HG02759 (cell line): ENCODE measurements around the gene ARHGEF6.
"Not testable (repeated sequence)": the region's sequence is repeated elsewhere in the genome, so short reads cannot be mapped to it uniquely, and the experiment has no call there.

ENCODE experiments used
- ATAC-seq: cut with Tn5 transposase; IDR thresholded peaks from one replicate; pipeline ENCODE4 v1.9.1; 2021; ENCODE audit warnings: mild to moderate bottlenecking, moderate library complexity; ENCODE audit not compliant: unreplicated experiment

ARHGEF6 gene

DNA sequence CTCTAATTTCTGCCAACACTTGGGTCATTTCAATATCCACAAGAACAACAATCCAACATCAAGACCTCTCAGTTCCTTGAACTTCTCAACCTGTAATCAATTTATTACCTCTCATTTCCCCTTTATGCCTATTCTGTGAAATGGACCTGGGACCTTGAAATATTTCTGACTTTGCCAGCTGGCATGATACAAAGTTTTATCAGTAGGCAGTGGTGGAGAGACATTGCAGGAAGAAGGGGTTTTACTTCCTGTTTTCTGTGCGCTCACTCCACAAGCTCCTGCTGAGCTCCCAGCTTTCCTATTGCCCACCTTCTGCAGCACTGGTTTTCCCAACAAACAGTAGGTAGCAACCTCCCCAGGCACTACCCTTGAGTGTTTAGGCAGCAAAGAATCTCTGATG, 3.5 kb upstream of the ARHGEF6 start:
- no peak for ATAC-seq

DNA sequence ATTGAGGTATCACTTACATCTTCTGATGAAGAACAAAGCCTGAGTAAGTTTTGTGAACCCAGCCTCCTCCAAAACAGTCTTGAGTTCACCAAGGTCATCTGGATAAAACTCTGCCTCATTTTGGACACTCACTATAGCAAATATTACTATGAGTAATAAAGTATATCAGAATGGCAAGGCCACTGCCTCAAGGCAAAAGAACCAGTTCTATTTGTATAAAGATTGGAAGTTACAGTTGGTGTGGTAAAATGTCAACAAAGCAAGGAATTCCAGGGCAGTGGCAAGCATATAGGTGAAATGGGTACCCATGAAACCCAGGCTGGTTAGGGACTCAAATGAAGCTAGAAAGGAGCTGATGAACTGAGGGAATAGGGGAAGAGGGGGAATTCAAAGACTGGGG, 2.4 kb upstream of the ARHGEF6 start:
- ATAC-seq, result no peak

DNA sequence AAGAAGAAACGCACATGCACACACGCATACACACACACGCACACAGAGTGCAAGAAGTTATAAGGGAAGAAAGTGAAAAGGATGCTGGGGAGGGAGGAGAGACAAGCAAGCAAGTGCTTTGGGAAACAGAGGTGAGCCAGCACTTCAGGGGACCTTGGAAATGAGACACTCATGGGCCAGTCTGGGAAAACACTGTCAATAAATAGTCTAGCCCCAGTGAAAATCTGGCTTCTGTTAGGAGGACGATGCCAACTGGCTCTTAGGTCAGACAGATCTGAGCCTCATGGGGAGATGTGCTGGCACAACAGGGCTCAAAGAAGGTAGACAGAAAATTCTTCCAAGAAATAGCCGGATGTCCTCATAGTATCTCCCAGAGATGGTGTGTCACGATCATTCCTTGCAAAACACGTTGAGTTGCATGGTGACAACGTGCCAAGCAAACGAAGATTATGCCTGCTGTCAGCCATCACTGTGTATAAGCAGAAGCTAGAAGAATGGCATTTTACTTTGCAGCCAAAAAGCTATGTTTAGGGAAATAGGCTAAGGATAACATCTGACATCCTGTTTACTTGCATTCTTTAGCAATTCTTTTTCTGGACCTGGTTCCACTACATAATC, 557 bp upstream of the ARHGEF6 start:
- ATAC-seq, result no peak

DNA sequence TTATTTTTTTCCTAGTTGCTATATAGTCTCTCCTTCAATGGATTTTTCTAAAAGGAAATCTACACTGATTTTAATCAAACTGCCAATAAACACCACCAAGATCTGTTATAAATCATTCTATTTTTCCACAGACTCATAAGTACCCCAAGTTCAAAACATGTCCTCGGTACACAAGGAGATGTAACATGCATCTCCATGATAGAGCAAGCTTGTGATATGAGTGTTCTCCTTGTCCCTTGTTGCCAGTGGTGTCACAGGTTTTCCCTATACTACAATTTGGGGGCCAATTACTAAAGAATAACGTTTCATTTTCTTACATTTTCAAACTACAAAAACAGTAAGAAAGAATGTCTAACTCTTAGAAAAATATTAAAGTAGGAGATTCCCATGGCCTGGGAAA, 491 bp downstream of the ARHGEF6 start:
- ATAC-seq, result no peak

DNA sequence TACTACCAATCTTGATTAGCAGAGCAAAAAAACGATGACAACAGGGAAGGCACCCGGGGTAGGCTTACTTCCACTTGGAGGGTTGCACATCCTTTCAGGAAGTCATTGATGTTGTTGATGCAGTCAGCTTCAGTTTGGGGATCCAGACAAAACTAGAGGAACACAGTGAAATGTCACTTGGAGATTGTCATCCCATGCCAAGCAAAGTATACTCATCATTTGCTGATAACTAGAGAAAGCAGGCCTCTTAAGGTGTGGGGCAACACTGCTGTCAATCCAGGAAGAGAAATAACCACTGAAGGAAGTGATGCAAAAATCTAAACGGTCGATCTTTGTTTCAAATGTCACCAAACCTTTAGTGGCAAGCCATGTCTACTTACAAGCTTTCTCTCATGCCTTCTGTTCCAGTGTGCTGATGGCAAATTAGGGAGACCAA, 1.4 kb downstream of the ARHGEF6 start:
- peak; percentile 50 for ATAC-seq

DNA sequence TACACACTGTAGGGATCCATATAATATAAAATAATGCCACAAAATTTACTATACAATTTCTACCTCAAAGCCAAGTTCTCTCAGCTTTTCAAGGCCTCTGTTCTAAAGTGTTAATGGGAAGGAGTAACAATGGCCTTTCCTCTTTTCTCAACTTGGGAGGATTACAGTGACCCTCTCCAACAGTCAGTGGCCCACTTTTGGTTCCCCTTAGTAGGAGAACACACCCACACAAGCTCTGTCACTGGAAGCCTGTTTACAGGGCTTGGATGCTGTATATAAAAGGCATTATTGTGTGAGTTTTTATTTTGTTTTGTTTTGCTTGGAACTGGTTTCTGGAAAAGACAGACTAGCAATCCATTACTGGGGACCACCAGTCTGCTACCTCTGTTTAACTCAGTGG, 1.8 kb downstream of the ARHGEF6 start:
- ATAC-seq, result peak; percentile 20

DNA sequence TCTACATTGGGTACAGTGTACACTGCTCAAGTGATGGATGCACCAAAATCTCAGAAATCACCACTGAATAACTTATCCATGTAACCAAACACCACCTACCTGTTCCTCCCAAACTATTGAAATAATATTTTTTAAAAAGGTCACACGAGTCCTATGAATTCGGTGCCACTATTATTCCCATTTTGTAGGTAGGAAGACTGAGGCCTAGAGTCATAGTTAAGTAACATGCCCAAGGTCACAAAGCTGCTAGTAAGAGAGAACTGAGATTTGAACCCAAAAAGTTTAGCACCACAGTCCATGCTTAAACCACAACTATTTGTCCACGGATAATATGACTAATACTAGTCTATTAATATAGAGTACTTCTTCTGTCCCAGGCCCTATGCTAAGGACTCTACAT, 2.7 kb downstream of the ARHGEF6 start:
- no peak for ATAC-seq

DNA sequence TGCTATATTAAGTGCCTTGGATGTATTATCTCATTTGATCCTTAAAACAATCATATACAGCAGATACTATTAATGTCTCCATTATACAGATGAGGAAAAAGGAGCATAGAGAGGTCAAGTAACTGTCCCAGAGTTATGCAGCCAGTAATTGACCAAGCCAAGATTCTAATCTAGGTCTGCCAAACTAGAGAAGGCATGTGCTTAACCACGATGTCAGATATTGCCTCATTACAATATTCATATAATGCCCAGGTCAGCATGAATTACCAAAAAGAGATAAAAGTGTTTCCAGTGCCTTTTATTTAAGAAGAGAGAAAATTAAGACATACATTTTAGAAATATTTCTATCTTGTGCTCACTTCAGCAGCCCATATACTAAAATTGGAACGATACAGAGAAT, 7.1 kb downstream of the ARHGEF6 start:
- no peak for ATAC-seq

DNA sequence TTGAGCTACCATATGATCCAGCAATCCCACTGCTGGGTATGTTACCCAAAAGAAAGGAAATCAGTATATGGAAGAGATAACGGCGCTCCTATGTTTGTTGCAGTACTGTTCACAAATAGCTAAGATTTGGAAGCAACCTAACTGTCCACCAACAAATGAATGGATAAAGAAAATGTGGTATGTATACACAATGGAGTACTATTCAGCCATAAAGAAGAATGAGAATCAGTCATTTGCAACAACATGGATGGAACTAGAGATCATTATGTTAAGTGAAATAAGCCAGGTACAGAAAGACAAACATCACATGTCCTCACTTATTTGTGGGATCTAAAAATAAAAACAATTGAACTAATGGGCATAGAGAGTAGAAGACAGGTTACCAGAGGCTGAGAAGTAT, 8.9 kb downstream of the ARHGEF6 start:
- not testable (repeated sequence) for ATAC-seq

DNA sequence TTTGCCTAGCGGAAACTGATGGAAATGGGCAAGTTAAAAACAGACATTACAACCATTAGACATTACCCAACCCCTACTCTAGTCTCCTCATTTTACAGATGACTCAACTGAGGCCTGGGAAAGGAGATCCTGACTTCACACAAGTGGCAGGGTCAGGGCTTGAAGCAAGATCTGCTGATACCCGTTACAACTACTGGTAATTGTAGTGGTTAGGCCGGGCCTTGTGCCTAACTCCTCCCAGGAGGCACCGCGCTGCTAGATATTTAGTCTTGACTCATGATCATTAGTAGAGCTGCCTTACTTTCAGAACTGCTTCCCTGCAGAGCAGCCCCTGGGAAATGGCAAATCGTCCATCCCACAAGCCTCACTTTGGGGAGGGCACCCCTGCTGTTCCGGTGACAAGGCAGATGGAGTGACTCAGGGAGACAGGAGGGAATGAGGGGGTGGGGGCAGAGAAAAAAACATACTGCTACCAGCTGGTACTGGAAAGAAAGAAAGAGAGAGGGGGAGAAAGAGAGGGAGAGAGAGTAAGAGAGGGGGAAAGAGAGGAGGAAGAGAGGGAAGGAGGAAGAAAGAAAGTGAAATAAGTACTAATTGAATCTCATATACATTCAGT, 12.2 kb downstream of the ARHGEF6 start:
- no peak for ATAC-seq

DNA sequence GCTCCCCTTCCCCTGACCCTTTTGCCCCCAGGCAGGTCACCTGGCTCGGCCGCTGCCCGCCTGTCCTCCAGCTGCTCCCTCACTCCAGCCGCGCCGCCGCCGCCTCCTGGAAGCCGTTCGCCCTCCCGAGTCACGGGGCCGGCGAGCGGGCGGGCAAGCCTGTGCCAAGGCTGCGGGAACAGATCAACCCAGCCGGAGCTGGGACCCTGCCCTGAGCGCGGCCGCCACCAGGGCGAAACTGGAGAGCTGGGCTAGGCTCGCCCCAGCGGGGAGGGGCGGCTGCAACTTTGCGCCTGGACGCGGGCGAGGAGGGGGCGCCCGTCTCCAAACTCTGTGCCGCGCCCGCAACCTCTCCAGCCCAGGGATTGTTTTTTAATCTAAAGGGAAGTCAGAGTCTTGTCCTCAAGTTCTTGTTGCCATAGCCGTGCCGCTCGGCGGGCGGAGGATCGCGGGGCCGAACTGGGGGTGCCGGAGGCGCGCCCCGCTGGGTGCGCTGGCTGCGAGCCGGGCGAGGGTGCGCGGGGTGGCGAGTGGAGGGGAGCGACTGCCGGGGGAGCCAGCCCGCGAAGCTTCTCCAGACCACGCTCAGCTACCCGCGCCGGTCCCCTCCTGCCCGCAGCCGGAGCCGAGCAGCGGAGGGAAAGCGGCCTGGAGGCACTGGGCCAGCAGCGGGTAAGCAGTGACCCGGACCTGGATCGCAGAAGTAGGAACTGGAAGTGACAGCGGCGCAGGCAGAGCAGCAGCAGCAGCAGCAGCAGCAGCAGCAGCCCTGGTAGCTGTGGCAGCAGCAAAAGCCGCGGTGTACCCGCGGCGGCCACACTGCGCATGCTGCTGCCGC, 13.4 kb downstream of the ARHGEF6 start:
- peak; percentile 75 for ATAC-seq

DNA sequence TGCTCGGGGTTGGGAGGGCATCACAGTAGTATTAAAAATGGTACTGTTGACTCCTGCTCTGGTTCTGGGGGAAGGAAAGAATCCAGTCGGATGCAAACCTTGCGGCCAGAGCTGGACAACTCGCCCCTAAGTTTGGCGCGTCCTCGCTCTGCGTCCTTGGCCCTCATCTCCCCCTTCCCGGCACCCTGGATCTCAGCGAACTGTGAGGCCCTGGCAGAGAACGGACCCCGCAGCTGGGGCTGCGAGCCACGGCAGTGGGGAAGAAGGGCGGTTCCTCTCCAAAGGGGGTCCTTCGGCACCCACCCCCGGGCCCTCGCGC, 14.0 kb downstream of the ARHGEF6 start:
- ATAC-seq, result peak; percentile 4

DNA sequence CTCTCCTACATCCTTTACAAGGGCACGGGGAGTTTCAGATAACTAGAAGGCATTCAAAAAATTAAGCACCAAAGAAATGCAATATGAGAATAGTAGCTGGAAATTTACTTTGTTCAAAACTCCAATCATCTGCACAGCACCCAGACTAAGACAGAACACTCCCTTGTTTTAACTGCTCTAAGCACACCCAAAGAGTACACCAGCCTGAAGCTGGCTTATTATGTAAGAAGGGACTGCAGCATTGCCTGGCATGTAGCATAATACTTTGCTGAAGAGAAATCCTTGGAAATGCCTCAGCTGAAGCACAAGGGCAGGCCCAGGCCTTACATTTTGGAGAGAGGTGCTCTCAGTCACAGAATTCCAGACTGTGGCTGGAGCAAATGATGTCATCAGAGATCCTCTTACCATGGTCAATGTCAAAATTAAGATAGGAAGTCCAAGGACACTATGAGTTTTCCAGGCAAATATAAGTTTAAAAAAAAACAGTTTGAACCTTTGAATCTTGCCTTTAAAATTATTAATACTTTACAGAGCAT, 14.8 kb downstream of the ARHGEF6 start:
- ATAC-seq, result no peak

DNA sequence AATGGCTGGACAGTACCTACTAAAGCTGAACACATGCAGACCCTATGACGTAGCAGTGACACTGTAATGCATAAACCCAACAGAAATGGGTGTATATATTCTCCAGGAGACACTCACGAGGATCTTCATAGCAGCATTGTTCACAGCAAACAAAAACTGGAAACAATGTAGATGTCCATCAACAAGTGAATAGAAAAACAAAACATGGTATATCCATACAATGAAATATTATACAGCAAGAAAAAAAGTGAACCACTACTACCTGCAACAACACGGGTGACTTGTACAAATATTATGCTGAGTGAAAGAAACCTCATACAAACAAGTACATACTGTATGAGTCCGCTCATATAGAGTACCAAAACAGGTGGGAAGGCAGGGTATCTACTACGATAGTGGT, 16.5 kb downstream of the ARHGEF6 start:
- ATAC-seq, result no peak

DNA sequence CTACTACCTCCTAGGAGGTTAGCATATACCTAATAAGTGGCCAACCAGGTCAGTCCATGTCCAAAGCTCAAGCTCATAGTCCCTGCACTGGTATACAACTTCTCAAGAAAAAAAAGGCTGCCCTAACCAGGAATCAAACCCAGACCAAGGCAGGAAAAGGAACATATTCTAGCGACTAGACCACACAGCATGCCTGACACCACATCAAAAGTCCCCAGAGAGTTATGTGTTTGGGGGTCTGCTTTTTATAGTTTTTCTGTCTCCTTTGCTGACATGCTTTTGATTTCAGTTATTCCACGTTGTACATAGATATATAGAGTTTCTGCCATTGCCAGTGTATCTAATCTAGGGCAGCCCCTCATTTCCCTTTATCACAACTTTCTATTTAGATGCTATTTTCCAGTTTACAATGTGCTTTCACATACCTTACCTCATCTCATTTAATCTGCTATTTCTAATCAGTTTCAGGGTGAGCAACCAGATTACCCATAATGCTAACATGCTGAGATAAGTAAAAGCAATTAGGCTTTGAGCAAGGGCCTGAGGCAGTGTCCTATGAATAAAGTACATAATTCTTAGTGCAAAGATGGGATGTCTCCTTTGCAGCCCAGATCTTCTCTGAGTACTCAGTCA, 17.8 kb downstream of the ARHGEF6 start:
- ATAC-seq, result no peak

DNA sequence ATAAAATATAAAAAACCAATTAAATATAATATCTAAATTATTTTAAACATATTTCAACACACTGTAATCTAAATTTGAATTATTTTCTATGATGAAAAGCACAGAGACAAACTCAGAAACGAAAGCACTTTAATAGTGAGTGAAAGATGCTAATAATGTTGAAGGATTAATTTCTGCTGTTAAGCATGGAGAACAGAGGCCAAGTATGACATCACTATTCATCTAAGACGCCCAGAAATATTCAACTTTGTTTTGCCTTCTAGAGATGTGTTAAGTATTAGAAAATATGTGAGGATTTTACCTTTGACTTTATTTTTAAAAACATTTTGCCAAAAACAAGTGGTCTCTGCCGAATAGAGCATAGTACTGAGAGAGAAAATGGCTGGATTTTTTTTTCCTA, 19.3 kb downstream of the ARHGEF6 start:
- no peak for ATAC-seq

DNA sequence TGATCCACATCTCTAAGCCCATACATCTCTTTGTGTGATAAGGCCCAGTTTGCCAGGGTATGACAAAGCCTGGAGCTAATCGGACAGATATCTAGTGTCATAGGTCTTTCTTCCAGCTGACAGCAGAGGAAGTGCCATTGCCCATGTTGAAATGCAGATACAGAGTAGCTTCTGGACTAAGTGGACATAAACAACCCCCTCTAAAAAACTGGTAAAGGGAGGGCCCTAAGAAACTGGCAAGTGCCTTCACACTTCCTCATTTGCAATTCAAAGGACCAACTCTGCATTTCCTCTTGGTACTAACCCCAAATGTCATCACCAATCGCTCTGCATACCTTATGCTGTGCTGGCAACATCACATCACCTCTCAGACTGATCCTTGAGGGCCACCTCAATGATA, 20.8 kb downstream of the ARHGEF6 start:
- peak; percentile 77 for ATAC-seq

DNA sequence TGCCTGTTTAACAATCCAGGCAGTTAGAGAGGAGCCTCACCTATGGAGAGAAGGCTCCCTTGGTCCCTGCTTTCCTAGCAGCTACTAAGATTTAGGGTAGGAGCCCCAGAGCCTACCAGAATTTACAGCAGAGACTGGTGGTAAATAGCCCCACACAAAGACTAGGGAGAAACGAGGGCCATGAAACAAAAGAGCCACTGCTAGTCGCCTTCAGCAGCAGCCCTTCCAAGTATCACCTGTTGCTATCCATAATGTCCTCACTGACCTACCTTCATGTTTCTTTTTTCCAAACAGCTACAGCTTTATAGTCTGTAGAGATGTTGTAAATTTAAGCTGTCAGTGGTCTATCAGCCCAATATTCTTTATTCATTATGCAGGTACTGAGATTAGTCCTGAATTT, 25.3 kb downstream of the ARHGEF6 start:
- no peak for ATAC-seq

DNA sequence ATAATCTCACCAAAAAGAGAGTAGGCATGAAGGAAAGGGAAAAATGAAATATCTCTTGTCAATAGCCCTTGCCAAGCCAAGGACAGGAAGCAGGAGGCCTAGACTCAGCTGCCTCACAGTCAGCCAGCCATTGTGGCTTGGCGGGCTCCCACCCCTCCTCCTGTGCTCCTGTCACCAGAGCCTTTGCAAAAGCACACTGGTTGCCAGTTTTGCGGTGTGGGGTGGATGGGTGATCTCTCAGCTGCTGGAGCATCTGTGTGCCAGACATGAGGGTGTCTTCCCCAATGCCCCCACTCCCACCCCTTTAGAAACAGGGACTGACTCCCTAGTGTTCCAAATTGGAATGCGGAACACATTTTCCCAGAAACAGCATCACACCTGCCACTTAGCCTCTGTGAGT, 26.1 kb downstream of the ARHGEF6 start:
- ATAC-seq, result no peak

DNA sequence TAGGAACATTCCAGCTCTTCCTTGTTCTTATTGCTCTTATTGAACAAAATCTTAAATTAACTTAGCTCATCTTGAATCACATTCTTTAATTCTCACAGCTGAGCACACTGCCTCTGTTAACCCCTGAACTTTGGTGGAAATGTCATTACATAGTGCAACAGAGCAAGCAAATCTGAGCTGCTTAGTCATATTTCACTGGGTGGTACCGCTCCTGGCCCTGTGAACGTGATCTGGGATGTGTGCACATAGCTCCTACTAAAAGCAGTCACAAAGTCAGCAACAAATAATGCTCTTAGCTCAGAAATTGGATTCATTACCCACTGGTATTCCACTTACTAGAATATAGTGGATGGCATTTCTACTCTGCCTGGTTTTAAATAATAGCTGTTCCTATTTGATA, 27.9 kb downstream of the ARHGEF6 start:
- ATAC-seq, result no peak

DNA sequence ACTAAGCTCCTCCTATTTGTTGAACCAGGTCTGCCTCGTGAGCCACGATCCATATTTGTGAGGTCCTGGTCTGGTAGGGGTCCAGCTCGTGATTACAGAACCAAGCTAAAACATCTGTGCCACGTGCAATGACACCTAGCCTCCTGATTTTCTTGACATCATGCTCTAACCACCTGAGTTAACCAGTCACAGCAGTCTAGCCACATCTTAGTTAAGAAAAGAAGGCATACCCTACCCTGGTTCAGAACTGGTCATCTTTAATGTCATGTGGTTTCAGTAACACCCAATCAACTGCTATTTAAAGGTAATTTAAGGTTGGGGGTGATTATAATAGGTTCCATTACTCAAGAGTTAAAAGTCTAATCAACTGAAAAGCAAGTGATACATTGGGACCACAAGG, 28.4 kb downstream of the ARHGEF6 start:
- ATAC-seq, result no peak

DNA sequence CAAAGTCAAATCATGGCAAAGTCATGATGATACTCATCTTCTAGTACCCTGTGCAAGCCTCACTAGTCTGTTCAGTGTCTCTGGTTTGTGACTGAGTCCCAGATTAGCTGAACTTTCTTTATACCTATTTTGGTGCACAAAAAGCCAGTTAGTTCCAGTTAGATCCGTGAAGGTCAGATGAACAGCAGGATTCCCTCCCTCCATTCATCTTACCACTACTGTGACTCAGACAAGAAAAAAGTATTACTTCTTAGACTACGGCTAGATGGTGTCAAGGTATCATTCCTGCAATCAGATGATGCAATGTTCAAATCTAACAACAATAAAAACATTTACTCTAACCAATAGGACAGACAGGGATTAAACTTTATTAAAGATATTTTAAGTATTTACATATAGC, 30.4 kb downstream of the ARHGEF6 start:
- ATAC-seq, result no peak
